ENCODE data around the gene LGALS3BP.

LGALS3BP gene

GRCh38 chr17:78937561-78937960, 42.2 kb downstream of the LGALS3BP start:
- DNase-seq, result no peak

- DNase-seq, result no peak
Observed at GRCh38 chr17:78935419-78936323, 44.1 kb downstream of the LGALS3BP start.

GRCh38 chr17:78934681-78935418, 44.9 kb downstream of the LGALS3BP start:
- DNase-seq, result no peak

- peak in 1 of 5 experiments; percentile 22 for DNase-seq
Observed at GRCh38 chr17:78933959-78934568, 45.7 kb downstream of the LGALS3BP start.

GRCh38 chr17:78933025-78933958, 46.4 kb downstream of the LGALS3BP start:
- peak in 3 of 5 experiments; percentile 22 to 92 (median 32) for DNase-seq

- no peak for DNase-seq
Observed at GRCh38 chr17:78929908-78930775, 49.6 kb downstream of the LGALS3BP start.

GRCh38 chr17:78925662-78926555, 53.8 kb downstream of the LGALS3BP start:
- DNase-seq, result no peak

- peak; percentile 11 to 74 (median 46) for DNase-seq
Observed at GRCh38 chr17:78925234-78925633, 54.5 kb downstream of the LGALS3BP start, which contains the start of gene TIMP2. TIMP2 (minus strand) TSS chr17:78925387; CDS start chr17:78925088, 299 bp downstream.

- DNase-seq, result peak in 1 of 5 experiments; percentile 20
Observed at GRCh38 chr17:78924481-78925151, 55.1 kb downstream of the LGALS3BP start.

GRCh38 chr17:78923660-78924453, 55.9 kb downstream of the LGALS3BP start:
- DNase-seq, result peak in 4 of 5 experiments; percentile 7 to 45 (median 34)

GRCh38 chr17:78922816-78923498, 56.8 kb downstream of the LGALS3BP start:
- DNase-seq, result no peak

- no peak for DNase-seq
Observed at GRCh38 chr17:78921437-78921971, 58.2 kb downstream of the LGALS3BP start.
